ENCODE measurements around the gene KMT2C. TPM values are rescaled to one million over a fixed set of nuclear protein-coding genes. Genes with fewer than 3 reads are reported as not detected.

KMT2C gene
- total and polyA plus RNA-seq, 2 of the 8 experiments (the other 6 are each of a cell fraction or from before 2014, with no cell fraction given) = 9.1 to 40.8 TPM

- no peaks in the 10 kb centered on the region for H4K20me1 ChIP-seq (replicated peaks in 1 of 2; ENCODE audit: control insufficient read depth in 1 of 2, insufficient read depth in 2 of 2, low read length in 2 of 2)
- no peak overlapping the region for H3K27ac ChIP-seq (ENCODE audit: low read depth, low read length)
- no peak overlapping the region for H4K5ac ChIP-seq (ENCODE audit: insufficient read length, low read depth, low read length)
- WGBS, 2 experiments (ENCODE audit: extremely low coverage in 1 of 2, insufficient coverage in 1 of 2, insufficient read length in 1 of 2, insufficient replicate concordance in 2 of 2, low coverage in 1 of 2, low lambda C conversion rate in 2 of 2, missing lambda C conversion rate in 1 of 2) = 32% methylated on average over 3 of the region's 3 CpGs; no CpG with 5 or more reads in 1 of the 2 experiments
- FAIRE-seq (no peak), DNase-seq (ENCODE audit: low read depth in 1 of 2, low spot score in 2 of 2) (no peak)
- no peak overlapping the region for H4K91ac ChIP-seq (replicated peaks; ENCODE audit: insufficient read length, low read length)
- TF ChIP-seq TAF7 (optimal IDR thresholded peaks at IDR 0.05; ENCODE audit: borderline replicate concordance, low read depth, low read length) (no peak), CHD1 (IDR thresholded peaks at IDR 0.05; ENCODE audit: low read depth, low read length) (no peak), KDM5A (IDR thresholded peaks at IDR 0.05; ENCODE audit: low read length) (no peak), CBX8 (IDR thresholded peaks at IDR 0.05; ENCODE audit: borderline replicate concordance, low read depth, low read length) (no peak), JUN (IDR thresholded peaks at IDR 0.05; ENCODE audit: low read depth, low read length) (no peak), KDM4A (IDR thresholded peaks at IDR 0.05; ENCODE audit: low read depth, low read length, severe bottlenecking) (no peak), SIX5 (IDR thresholded peaks at IDR 0.05; ENCODE audit: low read depth, low read length) (no peak), SIN3A (conservative IDR thresholded peaks at IDR 0.05 in 1 of 2, IDR thresholded peaks at IDR 0.05 in 1 of 2; ENCODE audit: low read depth in 1 of 2, low read length in 2 of 2) (no peak), E2F6 (IDR thresholded peaks at IDR 0.05) (no peak), ASH2L (IDR thresholded peaks at IDR 0.05; ENCODE audit: low read length) (no peak)
- H3K79me2 ChIP-seq (ENCODE audit: control insufficient read depth in 1 of 2, insufficient read depth in 2 of 2, low read length in 2 of 2) = peaks cover 0 to 77% of the 10 kb centered on the region in 2 experiments; a peak in 2 of 4 replicates
- H3K4me2 ChIP-seq (ENCODE audit: insufficient read depth in 1 of 2, low read depth in 2 of 2, low read length in 2 of 2) = no peak overlapping the region
- H2BK5ac ChIP-seq (ENCODE audit: low read depth, low read length) = no peak overlapping the region
- no peak overlapping the region for H2BK12ac ChIP-seq (ENCODE audit: low read depth, low read length)
- H3K23me2 ChIP-seq (ENCODE audit: low read depth, low read length) = no peaks in the 10 kb centered on the region
- no peak overlapping the region for H2BK120ac ChIP-seq (replicated peaks; ENCODE audit: low read depth, low read length)
- H3K27me3 ChIP-seq (replicated peaks in 1 of 4; ENCODE audit: control insufficient read depth in 3 of 4, extremely low read depth in 1 of 4, insufficient read depth in 3 of 4, low read length in 3 of 4) = no peaks in the 10 kb centered on the region
- no peak overlapping the region for H3K18ac ChIP-seq (ENCODE audit: extremely low read depth, low read length)
- H3K9ac ChIP-seq (replicated peaks in 1 of 4; ENCODE audit: extremely low read depth in 1 of 4, low read depth in 3 of 4, low read length in 3 of 4) = no peak overlapping the region
- no peaks in the 10 kb centered on the region; the same call in 1 of the 2 replicates for H3K79me1 ChIP-seq (ENCODE audit: low read depth, low read length)
- no peak overlapping the region for H3K23ac ChIP-seq (ENCODE audit: insufficient read length)
- peaks cover 36 to 42% of the 10 kb centered on the region in 2 experiments for H3K9me3 ChIP-seq (ENCODE audit: insufficient read depth in 2 of 2, low read depth in 1 of 2, low read length in 1 of 2)
- no peak overlapping the region for H4K8ac ChIP-seq (ENCODE audit: extremely low read depth, insufficient read depth, low read length)
- H3K4me1 ChIP-seq (replicated peaks in 1 of 4; ENCODE audit: control insufficient read depth in 3 of 4, insufficient read depth in 4 of 4, low read length in 3 of 4) = no peaks in the 10 kb centered on the region; a peak in 2 of 7 replicates
- no peak overlapping the region for H2AK5ac ChIP-seq (ENCODE audit: low read depth, low read length)
- no peak overlapping the region for H2BK15ac ChIP-seq (ENCODE audit: low read length)
- H3K14ac ChIP-seq (ENCODE audit: insufficient read length) = no peak overlapping the region
- H3K56ac ChIP-seq (replicated peaks; ENCODE audit: insufficient read length, low read depth, low read length) = no peak overlapping the region
- H3K4ac ChIP-seq (replicated peaks; ENCODE audit: insufficient read length, low read depth, low read length) = no peak overlapping the region
- POLR2A ChIA-PET (ENCODE audit: partially characterized antibody) = no interaction called here
- CTCF ChIA-PET (ENCODE audit: partially characterized antibody) = interaction anchor here (0.6 to 1.3 kb wide), 2 partner anchors 12 to 90 kb away, joined by 3 to 9 read pairs; no protein-coding TSS in a partner anchor
- no peak overlapping the region for H2BK20ac ChIP-seq (ENCODE audit: low read length)
- no peak overlapping the region for H2AFZ ChIP-seq (ENCODE audit: low read length)
- no peak overlapping the region for H3K4me3 ChIP-seq (ENCODE audit: extremely low read depth in 1 of 4, insufficient read depth in 2 of 4, low read depth in 3 of 4, low read length in 4 of 4)
- H3K36me3 ChIP-seq (ENCODE audit: control insufficient read depth in 2 of 4, insufficient read depth in 4 of 4, low read length in 3 of 4) = no peaks in the 10 kb centered on the region
Measured at GRCh38 chr7:152406491-152406890, 29.3 kb downstream of the KMT2C start.

Data from H1 (cell line).